Measurements from ENCODE around the gene BCKDK.

Gene BCKDK

GRCh38 chr16:31080756-31081419 lies 27.3 kb upstream of the BCKDK start:
- DNase-seq = no peak

DNA sequence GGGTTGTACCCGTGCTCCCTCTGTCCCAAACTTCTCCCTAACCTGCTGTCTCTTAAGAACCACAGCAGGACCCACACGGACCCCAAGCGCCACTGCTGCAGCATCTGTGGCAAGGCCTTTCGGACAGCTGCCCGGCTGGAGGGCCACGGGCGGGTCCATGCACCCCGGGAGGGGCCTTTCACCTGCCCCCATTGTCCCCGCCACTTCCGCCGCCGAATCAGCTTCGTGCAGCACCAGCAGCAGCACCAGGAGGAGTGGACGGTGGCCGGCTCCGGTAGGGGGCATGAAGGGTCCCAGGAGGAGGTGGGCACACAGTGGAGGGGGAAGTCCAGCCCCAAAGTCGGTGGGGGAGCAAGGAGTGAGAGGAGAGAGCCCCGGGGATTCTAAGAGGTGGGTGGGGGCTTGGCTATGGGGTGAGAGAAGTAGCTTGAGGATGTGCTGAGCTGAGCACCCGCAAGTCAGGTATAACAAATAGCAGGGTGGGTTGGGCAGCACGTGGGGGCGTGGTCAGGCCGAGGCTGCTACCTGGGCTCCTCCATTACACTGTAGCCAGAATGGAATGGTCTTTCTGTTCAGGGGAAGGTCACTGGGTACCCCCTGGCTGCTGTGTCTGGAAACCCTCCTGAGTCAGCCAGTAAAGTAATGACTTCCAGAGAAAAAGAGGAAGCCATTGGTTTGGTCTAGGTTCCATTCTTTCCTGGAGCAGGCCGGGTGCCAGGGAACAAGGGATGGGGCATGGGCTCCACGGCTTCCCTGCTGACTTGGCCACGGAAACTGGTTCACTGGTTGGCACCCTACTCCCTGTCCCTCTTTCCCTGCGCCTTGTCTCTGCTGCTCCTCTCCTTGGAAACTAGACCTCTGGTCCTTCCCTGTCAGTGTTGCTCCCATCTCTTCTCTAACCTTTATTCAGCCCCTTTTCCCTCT lies 26.5 kb upstream of the BCKDK start:
- DNase-seq = no peak

- no peak for DNase-seq
Observed at GRCh38 chr16:31082368-31083045, 25.7 kb upstream of the BCKDK start.

- DNase-seq = no peak
Observed at GRCh38 chr16:31083081-31083480, 25.1 kb upstream of the BCKDK start.

- DNase-seq = no peak
Observed at GRCh38 chr16:31083556-31083955, 24.6 kb upstream of the BCKDK start.

DNA sequence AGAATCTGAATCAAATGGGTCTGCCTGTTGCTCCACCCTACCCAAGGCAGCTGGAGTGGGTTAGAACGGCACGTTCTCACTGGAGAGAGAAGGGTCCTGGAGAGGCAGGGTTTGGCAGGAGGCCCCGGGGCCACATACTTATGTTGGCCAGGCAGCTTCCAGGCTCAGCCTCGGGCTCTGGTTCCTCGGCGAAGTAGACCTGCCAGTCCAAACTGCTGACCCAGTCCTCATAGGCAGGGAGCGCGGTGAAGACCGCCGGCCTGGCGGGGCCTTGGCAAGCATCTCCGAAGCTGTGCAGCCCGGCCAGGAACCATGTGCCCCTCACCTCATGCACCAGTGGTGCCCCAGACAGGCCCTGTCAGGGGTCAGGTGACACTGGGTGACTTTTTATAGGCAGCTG lies 24.2 kb upstream of the BCKDK start:
- no peak for DNase-seq

DNA sequence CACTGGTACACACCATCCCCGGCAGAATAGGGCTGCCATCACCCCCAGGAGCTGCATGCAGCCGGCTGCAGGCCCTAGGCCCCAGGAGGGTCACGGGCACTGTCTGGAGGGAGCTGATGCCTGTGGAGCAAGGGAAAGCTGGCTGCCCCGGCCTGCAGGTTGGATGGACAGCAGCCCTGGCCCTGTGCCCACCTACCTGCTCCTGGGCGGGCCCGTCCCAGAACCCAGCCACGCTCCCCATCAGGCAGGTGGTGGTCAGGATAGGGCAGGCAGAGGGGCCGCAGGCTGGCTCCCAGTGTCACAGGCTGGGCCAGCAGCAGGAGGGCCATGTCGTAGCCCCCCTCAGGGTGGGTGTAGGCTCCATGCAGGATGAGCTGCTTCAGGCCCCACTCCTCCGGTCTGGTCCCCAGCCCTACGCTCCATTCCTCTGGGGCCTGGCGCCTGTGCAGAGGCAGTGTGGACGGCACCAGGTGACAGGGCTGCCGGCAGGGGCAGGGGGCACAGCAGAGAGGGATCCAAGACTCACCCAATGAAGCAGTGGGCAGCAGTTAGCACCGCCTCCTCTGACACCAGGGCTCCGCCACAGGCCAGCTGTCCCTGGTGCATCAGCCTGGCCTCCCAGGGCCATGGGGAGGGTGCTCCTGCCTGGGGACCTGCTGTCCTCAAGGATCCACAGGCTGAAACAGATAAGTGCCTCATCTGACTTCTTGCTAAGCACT lies 23.4 kb upstream of the BCKDK start:
- DNase-seq = no peak

- DNase-seq = no peak
Observed at GRCh38 chr16:31085411-31085810, 22.8 kb upstream of the BCKDK start.

DNA sequence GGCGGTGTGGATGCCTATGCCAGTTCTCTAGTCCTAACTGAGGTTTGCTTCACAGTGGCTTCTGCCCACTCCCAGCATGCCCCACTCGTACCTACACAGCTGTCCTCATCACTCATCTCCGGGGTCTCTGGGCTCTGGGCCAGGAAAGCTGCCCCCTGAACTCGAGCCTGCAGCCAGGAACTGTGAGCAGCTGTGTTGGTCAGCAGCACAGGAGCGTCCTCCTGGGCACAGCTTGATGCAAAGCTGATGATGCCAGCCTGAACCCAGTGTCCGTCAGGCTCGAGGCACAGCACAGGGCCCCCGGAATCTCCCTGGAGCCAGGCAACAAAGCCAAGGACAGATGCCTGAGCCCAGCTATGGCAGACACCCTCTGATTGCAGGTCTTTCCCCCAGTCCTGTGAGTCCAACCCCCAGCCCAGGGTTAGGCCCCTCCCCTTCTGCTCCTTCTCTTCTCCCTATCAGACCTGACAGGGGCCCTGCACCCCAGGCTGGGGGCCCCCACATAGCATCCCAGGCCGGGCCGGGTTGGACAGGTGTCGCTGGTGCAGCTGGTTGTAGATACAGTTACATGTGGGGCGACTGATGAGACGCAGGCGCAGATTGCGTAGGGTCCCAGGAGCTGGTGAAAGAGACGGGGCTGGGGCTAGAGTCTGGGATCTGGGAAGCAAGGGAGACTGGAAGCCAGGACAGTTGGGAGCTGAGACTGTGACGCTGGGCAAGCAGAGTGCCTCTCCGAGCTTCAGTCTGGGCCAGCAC lies 22.1 kb upstream of the BCKDK start:
- DNase-seq = no peak

- no peak for DNase-seq
Observed at GRCh38 chr16:31086629-31086906, 21.6 kb upstream of the BCKDK start.

DNA sequence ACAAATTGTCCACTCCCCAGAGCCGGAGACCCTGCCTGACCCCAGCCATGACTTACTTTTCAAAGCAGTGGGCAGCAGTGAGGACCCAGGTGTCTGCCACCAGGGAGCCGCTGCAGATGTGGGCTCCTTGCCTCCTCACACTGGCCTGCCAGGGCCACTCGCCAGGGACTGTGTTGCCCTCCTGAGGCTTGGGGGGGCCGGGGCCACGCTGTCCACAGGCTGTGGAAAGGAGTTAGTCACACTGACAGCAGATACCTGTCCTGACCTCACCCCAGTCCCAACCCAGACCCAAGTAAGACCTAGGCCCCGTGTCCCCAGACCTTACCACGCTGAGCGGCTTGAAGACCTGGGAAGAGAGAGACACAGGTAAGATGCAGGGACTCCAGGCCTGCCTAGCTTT lies 20.7 kb upstream of the BCKDK start:
- DNase-seq = no peak

GRCh38 chr16:31087971-31088370 lies 20.2 kb upstream of the BCKDK start:
- no peak for DNase-seq

GRCh38 chr16:31088459-31089183 lies 19.6 kb upstream of the BCKDK start, which contains the start of gene PRSS53:
Gene PRSS53 (minus strand): TSS chr16:31088943. CDS start chr16:31088809, 134 bp downstream.
- DNase-seq = no peak

GRCh38 chr16:31089199-31089598 lies 19.0 kb upstream of the BCKDK start:
- DNase-seq = no peak

- no peak for DNase-seq
Observed at GRCh38 chr16:31090540-31090939, 17.6 kb upstream of the BCKDK start.

DNA sequence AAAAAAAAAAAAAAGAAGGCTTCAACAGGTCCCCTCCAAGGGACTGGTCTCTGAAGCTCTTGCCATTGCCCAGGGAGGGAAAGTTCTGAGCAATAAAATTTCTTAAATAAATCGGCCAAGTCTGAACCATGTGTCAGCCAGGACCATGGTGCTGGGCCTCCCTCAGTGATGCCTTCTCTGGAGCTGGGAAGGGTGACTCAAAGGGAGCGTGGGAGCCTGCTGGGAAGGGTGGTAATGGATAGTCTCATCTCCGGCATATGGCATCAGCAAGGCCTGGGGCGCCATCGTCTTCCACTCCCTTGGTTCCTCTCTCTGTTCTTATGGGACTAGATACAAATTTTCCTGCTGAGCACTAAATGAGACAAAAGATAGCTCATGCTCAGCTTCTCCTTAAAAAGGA lies 15.9 kb upstream of the BCKDK start:
- no peak for DNase-seq

- DNase-seq = no peak
Observed at GRCh38 chr16:31093132-31093703, 15.0 kb upstream of the BCKDK start.

DNA sequence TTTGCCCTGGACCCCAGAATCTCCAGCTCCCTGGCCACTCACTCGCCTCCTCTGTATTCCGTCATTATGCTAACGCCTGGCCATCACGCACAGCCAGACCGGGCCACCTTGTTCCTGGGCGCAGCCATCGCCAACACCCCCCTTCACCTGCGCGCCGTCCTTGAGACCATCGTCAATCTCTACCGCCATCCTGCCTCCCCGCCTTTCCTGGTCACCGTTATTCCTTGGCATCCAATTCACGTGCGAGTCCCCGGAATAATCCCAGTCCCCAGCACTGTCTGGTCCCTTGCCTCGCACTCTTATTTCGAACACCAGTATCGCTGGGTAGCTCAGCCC lies 14.1 kb upstream of the BCKDK start:
- no peak for DNase-seq

GRCh38 chr16:31094424-31095120 lies 13.6 kb upstream of the BCKDK start, which contains the start of gene VKORC1:
Gene VKORC1 (minus strand): TSS chr16:31094797. CDS start chr16:31094729, 68 bp downstream.
- peak; percentile 95 for DNase-seq

GRCh38 chr16:31099860-31100638 lies 8.1 kb upstream of the BCKDK start:
- DNase-seq = no peak

Measured in NCI-H2029 treated with DMSO at 0.1 percent for 48 hours (cell line).